Natural killer cell (primary cell): ENCODE measurements around the gene AMIGO2. TPM values are rescaled to one million over a fixed set of nuclear protein-coding genes. Genes with fewer than 3 reads are reported as not detected.

Experiments used
- ATAC-seq, 3 donors: fragments of 150-1000 bp in 2 of 3; fragments of 200-7000 bp in 1 of 3; cut with Tn5 transposase; 1 replicate in 1 of 3; 2 replicates in 2 of 3; pipeline ENCODE4 v1.10.0; 2021; ENCODE audit warnings: mild to moderate bottlenecking in 2 of 3, moderate library complexity in 2 of 3
- DNase-seq, 2 donors: peaks; one replicate each; pipeline versions ENCODE4 v3.0.0 to v3.0.0-alpha.2; 2013 to 2021; ENCODE audit warnings: mixed read lengths in 1 of 2
- H3K27ac ChIP-seq: one replicate; pipeline ENCODE4 v1.5.1; 2013; ENCODE audit warnings: mild to moderate bottlenecking, low read length
- H3K27me3 ChIP-seq: one replicate; pipeline ENCODE4 v1.6.1; 2013; ENCODE audit warnings: low read length; ENCODE audit not compliant: control insufficient read depth, insufficient read depth
- H3K36me3 ChIP-seq: one replicate; pipeline ENCODE4 v1.6.1; 2013; ENCODE audit warnings: low read length; ENCODE audit not compliant: control insufficient read depth, insufficient read depth
- H3K4me1 ChIP-seq: one replicate; pipeline ENCODE4 v1.6.1; 2013; ENCODE audit warnings: low read length; ENCODE audit not compliant: control insufficient read depth, insufficient read depth
- H3K4me3 ChIP-seq: one replicate; pipeline ENCODE4 v1.5.1; 2013; ENCODE audit warnings: low read length
- H3K9me3 ChIP-seq: one replicate; pipeline ENCODE4 v1.6.1; 2013; ENCODE audit warnings: low read length; ENCODE audit not compliant: control insufficient read depth, insufficient read depth
- H3K27ac Mint-ChIP-seq, 2 donors: one replicate each; pipeline ENCODE4 v1.8.0; 2022; ENCODE audit warnings: mild to moderate bottlenecking in 2 of 2, mixed read lengths in 2 of 2, moderate library complexity in 1 of 2
- H3K27me3 Mint-ChIP-seq, 2 donors: one replicate each; pipeline ENCODE4 v1.8.0; 2022; ENCODE audit warnings: low read depth in 2 of 2, mixed read lengths in 2 of 2
- H3K36me3 Mint-ChIP-seq: one replicate; pipeline ENCODE4 v1.8.0; 2022; ENCODE audit warnings: mixed read lengths
- H3K4me1 Mint-ChIP-seq, 2 donors: one replicate each; pipeline ENCODE4 v1.8.0; 2022; ENCODE audit warnings: mixed read lengths in 2 of 2
- H3K4me3 Mint-ChIP-seq: one replicate; pipeline ENCODE4 v1.8.0; 2022; ENCODE audit warnings: mild to moderate bottlenecking, moderate library complexity, mixed read lengths
- H3K9me3 Mint-ChIP-seq, 2 donors: one replicate each; pipeline ENCODE4 v1.8.0; 2022; ENCODE audit warnings: mixed read lengths in 2 of 2
- WGBS: methylation state at CpG from one replicate; pipeline ENCODE4 v1.1.7; 2013; ENCODE audit warnings: missing lambda C conversion rate; ENCODE audit not compliant: insufficient coverage; 5-methylcytosine and 5-hydroxymethylcytosine counted together
- intact Hi-C: fragments of 100-400 bp; cut with micrococcal nuclease; formaldehyde crosslinking; loops from one replicate; pipeline ENCODE4 v1.14.2; 2022
- total RNA-seq, 4 donors: library from RNA; stranded (reverse); fragments of 120-200 nt in 1 of 4; gene quantifications; one replicate each; pipeline versions ENCODE4 v1.2.3 to v1.2.4, GENCODE V29; 2013 to 2022
- TF ChIP-seq, protein P1 (sequence below): fragments of 200-600 bp; IDR thresholded peaks from one replicate; pipeline ENCODE4 v1.8.0; 2022; ENCODE audit warnings: antibody characterized with exemption

Gene AMIGO2
- total RNA-seq, 3 donors from 2014 or later (not counting 1 experiment from before 2014, with no cell fraction given): 8.0 to 9.9 (median 8.1) TPM

DNA sequence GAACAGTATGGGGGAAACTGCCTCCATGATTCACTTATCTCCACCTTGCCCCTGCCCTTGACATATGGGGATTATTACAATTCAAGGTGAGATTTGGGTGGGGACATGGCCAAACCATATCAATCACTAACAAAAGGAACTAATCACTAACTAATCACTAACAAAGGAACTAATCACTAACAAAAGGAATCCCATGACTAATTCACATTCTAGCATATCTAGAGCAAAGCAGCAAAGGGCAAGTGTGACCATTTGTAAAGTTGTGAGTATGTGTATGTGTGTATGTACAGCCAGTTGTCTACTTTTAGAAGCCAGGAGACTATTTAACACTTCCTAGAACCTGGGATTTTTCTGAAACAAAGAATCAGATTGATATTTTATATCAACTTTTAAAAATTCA, 31.2 kb downstream of the AMIGO2 start:
- no peaks in the 10 kb centered on the region for H3K27me3 ChIP-seq
- no peak overlapping the region for H3K27ac Mint-ChIP-seq
- H3K27me3 Mint-ChIP-seq: peaks cover 3 to 8% of the 10 kb centered on the region in 2 donors
- no peak overlapping the region for H3K4me3 Mint-ChIP-seq
- H3K9me3 ChIP-seq: peaks cover 10% of the 10 kb centered on the region
- H3K9me3 Mint-ChIP-seq: peaks cover 2 to 7% of the 10 kb centered on the region in 2 donors
- peaks cover 11% of the 10 kb centered on the region for H3K36me3 Mint-ChIP-seq
- no peaks in the 10 kb centered on the region for H3K4me1 ChIP-seq
- TF ChIP-seq, protein P1, sequence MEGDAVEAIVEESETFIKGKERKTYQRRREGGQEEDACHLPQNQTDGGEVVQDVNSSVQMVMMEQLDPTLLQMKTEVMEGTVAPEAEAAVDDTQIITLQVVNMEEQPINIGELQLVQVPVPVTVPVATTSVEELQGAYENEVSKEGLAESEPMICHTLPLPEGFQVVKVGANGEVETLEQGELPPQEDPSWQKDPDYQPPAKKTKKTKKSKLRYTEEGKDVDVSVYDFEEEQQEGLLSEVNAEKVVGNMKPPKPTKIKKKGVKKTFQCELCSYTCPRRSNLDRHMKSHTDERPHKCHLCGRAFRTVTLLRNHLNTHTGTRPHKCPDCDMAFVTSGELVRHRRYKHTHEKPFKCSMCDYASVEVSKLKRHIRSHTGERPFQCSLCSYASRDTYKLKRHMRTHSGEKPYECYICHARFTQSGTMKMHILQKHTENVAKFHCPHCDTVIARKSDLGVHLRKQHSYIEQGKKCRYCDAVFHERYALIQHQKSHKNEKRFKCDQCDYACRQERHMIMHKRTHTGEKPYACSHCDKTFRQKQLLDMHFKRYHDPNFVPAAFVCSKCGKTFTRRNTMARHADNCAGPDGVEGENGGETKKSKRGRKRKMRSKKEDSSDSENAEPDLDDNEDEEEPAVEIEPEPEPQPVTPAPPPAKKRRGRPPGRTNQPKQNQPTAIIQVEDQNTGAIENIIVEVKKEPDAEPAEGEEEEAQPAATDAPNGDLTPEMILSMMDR: no peak
- H3K4me3 ChIP-seq: no peak overlapping the region
- ATAC-seq: no peak
- no peak for DNase-seq
- no peak overlapping the region for H3K27ac ChIP-seq
- H3K36me3 ChIP-seq: no peaks in the 10 kb centered on the region
- no peaks in the 10 kb centered on the region for H3K4me1 Mint-ChIP-seq
- intact Hi-C loops: no loop called here

- no peak for ATAC-seq
- Mint-ChIP-seq H3K4me3 (no peak overlapping the region), H3K27me3 (peaks cover 2 to 8% of the 10 kb centered on the region in 2 donors), H3K9me3 (no peaks in the 10 kb centered on the region), H3K27ac (no peak overlapping the region), H3K36me3 (no peaks in the 10 kb centered on the region), H3K4me1 (no peaks in the 10 kb centered on the region)
- intact Hi-C loops: no loop called here
- H3K27ac ChIP-seq: no peak overlapping the region
- H3K36me3 ChIP-seq: no peaks in the 10 kb centered on the region
- no peak overlapping the region for H3K4me3 ChIP-seq
- no peaks in the 10 kb centered on the region for H3K9me3 ChIP-seq
- no peaks in the 10 kb centered on the region for H3K27me3 ChIP-seq
- H3K4me1 ChIP-seq: no peaks in the 10 kb centered on the region
- 95% methylated on average over 4 of the region's 4 CpGs for WGBS
- TF ChIP-seq, protein P1: no peak
- DNase-seq: no peak
Observed at GRCh38 chr12:47041327-47041726, 38.4 kb downstream of the AMIGO2 start.

DNA sequence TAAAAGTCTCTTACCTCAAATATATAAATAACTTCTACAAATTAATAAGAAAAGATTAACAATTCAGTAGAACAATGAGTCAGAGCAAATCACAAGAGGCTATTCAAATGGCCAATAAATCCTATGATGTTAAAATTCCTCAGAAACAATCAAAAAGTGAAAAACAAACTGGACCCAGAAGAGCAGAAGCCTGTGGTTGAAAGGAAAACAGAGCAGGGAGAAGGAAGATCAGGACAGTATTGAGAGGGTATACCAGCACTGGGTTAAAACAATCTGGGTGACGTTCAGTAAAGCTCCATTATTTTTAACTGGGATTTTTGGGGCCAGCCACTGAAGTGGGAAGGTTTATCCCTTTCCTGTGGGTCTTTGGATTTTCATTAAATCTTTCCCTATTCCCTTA, 40.0 kb downstream of the AMIGO2 start:
- DNase-seq (no peak), ATAC-seq (no peak)
- H3K4me1 Mint-ChIP-seq: no peaks in the 10 kb centered on the region
- WGBS: 89% methylated on average over 1 of the region's 1 CpG
- no peak overlapping the region for H3K4me3 ChIP-seq
- H3K9me3 Mint-ChIP-seq: no peaks in the 10 kb centered on the region
- H3K4me3 Mint-ChIP-seq: no peak overlapping the region
- no peaks in the 10 kb centered on the region for H3K9me3 ChIP-seq
- no peak overlapping the region for H3K27ac Mint-ChIP-seq
- H3K27me3 ChIP-seq: no peaks in the 10 kb centered on the region
- H3K36me3 ChIP-seq: no peaks in the 10 kb centered on the region
- TF ChIP-seq, protein P1: no peak
- H3K4me1 ChIP-seq: no peaks in the 10 kb centered on the region
- H3K27ac ChIP-seq: no peak overlapping the region
- intact Hi-C loops: no loop called here
- H3K36me3 Mint-ChIP-seq: no peaks in the 10 kb centered on the region
- H3K27me3 Mint-ChIP-seq: peaks cover 2 to 6% of the 10 kb centered on the region in 2 donors

DNA sequence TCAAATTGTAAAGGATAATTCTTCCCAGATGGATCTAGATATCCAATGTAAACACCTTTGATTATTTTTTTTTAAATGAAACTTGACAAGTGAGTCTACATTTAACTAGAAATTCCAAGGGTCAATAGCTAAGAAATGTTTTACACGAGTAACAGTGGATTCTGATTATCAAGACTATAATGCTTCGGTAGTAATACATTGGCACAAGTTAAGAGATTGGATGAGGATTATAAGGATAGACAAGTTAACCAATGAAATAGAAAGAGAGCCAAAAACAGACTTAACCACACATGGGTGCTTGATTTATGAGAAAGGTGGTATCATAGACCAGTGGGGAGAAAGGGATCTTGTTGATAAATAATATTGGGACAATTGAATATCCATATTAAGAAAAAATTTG, 40.7 kb downstream of the AMIGO2 start:
- Histone ChIP-seq H3K36me3 (no peaks in the 10 kb centered on the region), H3K4me3 (no peak overlapping the region), H3K4me1 (no peaks in the 10 kb centered on the region), H3K9me3 (no peaks in the 10 kb centered on the region), H3K27me3 (no peaks in the 10 kb centered on the region), H3K27ac (no peak overlapping the region)
- WGBS: 100% methylated on average over 2 of the region's 2 CpGs
- Mint-ChIP-seq H3K4me3 (no peak overlapping the region), H3K27ac (no peak overlapping the region), H3K36me3 (no peaks in the 10 kb centered on the region), H3K4me1 (no peaks in the 10 kb centered on the region), H3K9me3 (no peaks in the 10 kb centered on the region), H3K27me3 (peaks cover 2 to 6% of the 10 kb centered on the region in 2 donors)
- ATAC-seq (no peak), DNase-seq (no peak)
- TF ChIP-seq, protein P1: no peak
- intact Hi-C loops: no loop called here
